ENCODE results near the gene NPPC. TPM values are rescaled to one million over a fixed set of nuclear protein-coding genes. Genes with fewer than 3 reads are reported as not detected.

NPPC gene
- total RNA-seq, 2 experiments from 2014 or later = not detected

- Histone ChIP-seq H3K4me1 (ENCODE audit: insufficient read depth, low read length, poor library complexity, severe bottlenecking) (no peaks in the 10 kb centered on the region), H3K36me3 (ENCODE audit: insufficient read depth, low read length) (no peaks in the 10 kb centered on the region), H3K9me3 (ENCODE audit: low read length) (no peaks in the 10 kb centered on the region), H3K4me3 (ENCODE audit: low read depth, low read length, poor library complexity, severe bottlenecking) (no peak overlapping the region), H3K27ac (ENCODE audit: low read depth, low read length, poor library complexity, severe bottlenecking) (no peak overlapping the region), H2AFZ (ENCODE audit: low read length) (no peak overlapping the region), H4K20me1 (ENCODE audit: insufficient read depth, low read length) (no peaks in the 10 kb centered on the region), H3K79me2 (ENCODE audit: insufficient read depth, low read depth, low read length) (no peaks in the 10 kb centered on the region), H3K9me2 (ENCODE audit: insufficient read depth, low read length) (no peaks in the 10 kb centered on the region), H3K4me2 (ENCODE audit: low read length) (no peak overlapping the region)
- CTCF ChIA-PET (ENCODE audit: unreplicated experiment) = interaction anchor here (0.6 kb wide), 1 partner anchor 469 kb away, joined by 21 read pairs; no protein-coding TSS in a partner anchor
- intact Hi-C loops (cut with micrococcal nuclease; ENCODE audit: unreplicated experiment) = no loop called here
- no peak for DNase-seq (ENCODE audit: low spot score)
- POLR2A ChIA-PET = interaction anchor here (0.6 kb wide), 1 partner anchor 137 kb away, joined by 7 read pairs; the partner anchor contains the start of gene PDE6D
- BruUV-seq (replicated peaks) = no TSS peak
- TF ChIP-seq CTCF (conservative IDR thresholded peaks at IDR 0.05; ENCODE audit: low read length) (no peak), EZH2phosphoT487 (IDR thresholded peaks at IDR 0.05; ENCODE audit: borderline replicate concordance, low read depth, low read length) (no peak)
These were observed 8.7 kb downstream of the NPPC start for GRCh38 chr2:231917280-231918066.

- H3K9me2 ChIP-seq (ENCODE audit: insufficient read depth, low read length) = no peaks in the 10 kb centered on the region
- no peaks in the 10 kb centered on the region for H3K36me3 ChIP-seq (ENCODE audit: insufficient read depth, low read length)
- no peak overlapping the region for H3K4me3 ChIP-seq (ENCODE audit: low read depth, low read length, poor library complexity, severe bottlenecking)
- TF ChIP-seq EZH2phosphoT487 (IDR thresholded peaks at IDR 0.05; ENCODE audit: borderline replicate concordance, low read depth, low read length) (no peak), CTCF (conservative IDR thresholded peaks at IDR 0.05; ENCODE audit: low read length) (no peak)
- no peak overlapping the region for H3K4me2 ChIP-seq (ENCODE audit: low read length)
- BruUV-seq (replicated peaks) = no TSS peak
- DNase-seq (ENCODE audit: low spot score) = no peak
- H3K79me2 ChIP-seq (ENCODE audit: insufficient read depth, low read depth, low read length) = no peaks in the 10 kb centered on the region
- H3K9me3 ChIP-seq (ENCODE audit: low read length) = no peaks in the 10 kb centered on the region
- POLR2A ChIA-PET = no interaction called here
- H3K27ac ChIP-seq (ENCODE audit: low read depth, low read length, poor library complexity, severe bottlenecking) = no peak overlapping the region
- H4K20me1 ChIP-seq (ENCODE audit: insufficient read depth, low read length) = no peaks in the 10 kb centered on the region
- no peaks in the 10 kb centered on the region for H3K4me1 ChIP-seq (ENCODE audit: insufficient read depth, low read length, poor library complexity, severe bottlenecking)
- CTCF ChIA-PET (ENCODE audit: unreplicated experiment) = no interaction called here
- H2AFZ ChIP-seq (ENCODE audit: low read length) = no peak overlapping the region
- intact Hi-C loops (cut with micrococcal nuclease; ENCODE audit: unreplicated experiment) = no loop called here
These were observed 12.0 kb downstream of the NPPC start for GRCh38 chr2:231914077-231914690.

- Histone ChIP-seq H2AFZ (ENCODE audit: low read length) (no peak overlapping the region), H3K36me3 (ENCODE audit: insufficient read depth, low read length) (no peaks in the 10 kb centered on the region), H3K9me2 (ENCODE audit: insufficient read depth, low read length) (no peaks in the 10 kb centered on the region), H3K4me1 (ENCODE audit: insufficient read depth, low read length, poor library complexity, severe bottlenecking) (no peaks in the 10 kb centered on the region), H3K4me3 (ENCODE audit: low read depth, low read length, poor library complexity, severe bottlenecking) (no peak overlapping the region), H4K20me1 (ENCODE audit: insufficient read depth, low read length) (no peaks in the 10 kb centered on the region), H3K9me3 (ENCODE audit: low read length) (no peaks in the 10 kb centered on the region), H3K27ac (ENCODE audit: low read depth, low read length, poor library complexity, severe bottlenecking) (no peak overlapping the region), H3K79me2 (ENCODE audit: insufficient read depth, low read depth, low read length) (no peaks in the 10 kb centered on the region), H3K4me2 (ENCODE audit: low read length) (no peak overlapping the region)
- intact Hi-C loops (cut with micrococcal nuclease; ENCODE audit: unreplicated experiment) = no loop called here
- ChIA-PET CTCF (ENCODE audit: unreplicated experiment) (no interaction called here), POLR2A (interaction anchor here (0.7 to 1.2 kb wide), 2 partner anchors 11 to 342 kb away, joined by 3 to 4 read pairs; no protein-coding TSS in a partner anchor)
- TF ChIP-seq CTCF (conservative IDR thresholded peaks at IDR 0.05; ENCODE audit: low read length) (no peak), EZH2phosphoT487 (IDR thresholded peaks at IDR 0.05; ENCODE audit: borderline replicate concordance, low read depth, low read length) (no peak)
- BruUV-seq (replicated peaks) = no TSS peak
- no peak for DNase-seq (ENCODE audit: low spot score)
These were observed 14.8 kb downstream of the NPPC start for GRCh38 chr2:231911381-231911780.

Measured in OCI-LY7 (cell line).